ENCODE results near the gene CASP3. TPM values are rescaled to one million over a fixed set of nuclear protein-coding genes. Genes with fewer than 3 reads are reported as not detected.
"Not testable (repeated sequence)": the region's sequence is repeated elsewhere in the genome, so short reads cannot be mapped to it uniquely, and the experiment has no call there.

CASP3 gene
- total and polyA plus RNA-seq, 11 donors: 7.3 to 32.0 (median 15.8) TPM

DNA sequence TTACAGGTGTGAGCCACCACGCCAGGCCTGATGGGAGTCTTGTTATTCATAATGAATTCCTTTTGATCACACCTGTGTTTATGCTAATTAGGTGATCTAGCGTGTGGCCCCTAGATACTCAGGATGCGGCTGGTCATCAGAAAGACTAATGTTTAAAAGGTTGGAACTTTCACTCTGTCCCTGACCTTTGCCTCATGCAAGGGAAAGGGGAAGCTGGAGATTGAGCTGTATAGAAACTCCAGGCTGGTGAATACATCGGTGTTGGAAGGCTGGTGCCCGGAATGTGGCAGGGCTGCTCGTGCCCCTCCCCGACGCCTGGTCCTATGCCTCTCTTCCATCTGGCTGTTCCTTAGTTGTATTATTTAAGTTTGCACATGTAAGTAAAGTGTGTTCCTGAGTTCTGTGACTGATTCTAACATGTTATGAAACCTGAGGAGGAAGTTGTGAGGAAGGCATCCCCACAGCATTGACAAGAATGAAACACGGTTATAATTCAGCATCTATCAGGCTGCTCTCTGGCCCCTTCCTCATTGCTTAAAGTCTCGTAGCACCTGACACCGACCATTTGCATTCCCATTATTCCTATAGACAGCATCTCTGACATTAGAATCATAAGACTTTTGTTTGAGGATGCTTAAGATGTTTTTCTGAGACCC lies 28.9 kb downstream of the CASP3 start:
- Histone ChIP-seq H3K4me3 (no peak overlapping the region), H3K4me1 (peaks cover 0 to 9% (median 0%) of the 10 kb centered on the region in 12 donors), H3K27me3 (no peaks in the 10 kb centered on the region), H3K27ac (no peak overlapping the region), H3K9me3 (peaks cover 0 to 2% (median 0%) of the 10 kb centered on the region in 12 donors), H3K36me3 (peaks cover 0 to 6% (median 0%) of the 10 kb centered on the region in 9 donors)
- DNase-seq: no peak
- intact Hi-C loops (cut with DNase I): no loop called here
- TF ChIP-seq, protein P1, sequence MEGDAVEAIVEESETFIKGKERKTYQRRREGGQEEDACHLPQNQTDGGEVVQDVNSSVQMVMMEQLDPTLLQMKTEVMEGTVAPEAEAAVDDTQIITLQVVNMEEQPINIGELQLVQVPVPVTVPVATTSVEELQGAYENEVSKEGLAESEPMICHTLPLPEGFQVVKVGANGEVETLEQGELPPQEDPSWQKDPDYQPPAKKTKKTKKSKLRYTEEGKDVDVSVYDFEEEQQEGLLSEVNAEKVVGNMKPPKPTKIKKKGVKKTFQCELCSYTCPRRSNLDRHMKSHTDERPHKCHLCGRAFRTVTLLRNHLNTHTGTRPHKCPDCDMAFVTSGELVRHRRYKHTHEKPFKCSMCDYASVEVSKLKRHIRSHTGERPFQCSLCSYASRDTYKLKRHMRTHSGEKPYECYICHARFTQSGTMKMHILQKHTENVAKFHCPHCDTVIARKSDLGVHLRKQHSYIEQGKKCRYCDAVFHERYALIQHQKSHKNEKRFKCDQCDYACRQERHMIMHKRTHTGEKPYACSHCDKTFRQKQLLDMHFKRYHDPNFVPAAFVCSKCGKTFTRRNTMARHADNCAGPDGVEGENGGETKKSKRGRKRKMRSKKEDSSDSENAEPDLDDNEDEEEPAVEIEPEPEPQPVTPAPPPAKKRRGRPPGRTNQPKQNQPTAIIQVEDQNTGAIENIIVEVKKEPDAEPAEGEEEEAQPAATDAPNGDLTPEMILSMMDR (IDR thresholded peaks at IDR 0.05): no peak
- TF ChIP-seq POLR2A (IDR thresholded peaks at IDR 0.05): no peak
- ATAC-seq: no peak
- 92 to 94% (median 92%) methylated on average over 11 of the region's 11 CpGs for WGBS, 4 donors

DNA sequence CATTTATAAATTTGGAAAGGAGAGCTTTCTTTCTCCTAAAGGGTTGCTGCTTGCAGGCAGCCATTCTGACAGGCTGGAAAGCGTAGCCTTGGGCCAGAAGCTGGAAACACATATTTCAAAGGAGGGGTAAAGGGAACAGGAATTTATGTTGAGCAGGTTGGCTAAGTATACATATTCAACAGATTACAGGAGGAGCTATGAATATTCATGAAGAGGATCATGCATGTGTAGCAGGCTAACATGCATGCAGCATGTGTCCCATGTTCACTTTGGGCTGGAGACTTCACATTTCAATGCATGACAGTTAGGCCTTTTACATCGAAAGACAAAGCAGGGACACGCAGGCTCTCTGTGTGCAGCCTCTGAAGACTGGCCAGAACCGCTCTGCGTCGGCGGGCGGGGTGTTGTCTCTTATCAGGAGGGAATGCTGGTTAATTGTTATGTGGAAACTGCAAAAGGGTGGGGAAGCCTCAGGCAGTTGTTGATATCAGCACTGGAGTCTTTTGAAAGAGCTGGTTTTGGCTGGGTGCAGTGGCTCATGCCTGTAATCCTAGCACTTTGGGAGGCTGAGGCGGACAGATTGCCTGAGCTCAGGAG lies 31.5 kb downstream of the CASP3 start:
- peak in 3 of 5 donors; percentile 23 to 37 (median 23) for DNase-seq
- Histone ChIP-seq H3K27ac (peak overlapping the region in 1 of 12 donors; percentile 37), H3K4me3 (no peak overlapping the region), H3K27me3 (no peaks in the 10 kb centered on the region), H3K9me3 (peaks cover 0 to 14% (median 6%) of the 10 kb centered on the region in 12 donors), H3K4me1 (peaks cover 0 to 9% (median 0%) of the 10 kb centered on the region in 12 donors), H3K36me3 (no peaks in the 10 kb centered on the region)
- WGBS, 4 donors: 61 to 68% (median 65%) methylated on average over 9 of the region's 9 CpGs
- intact Hi-C loops (cut with DNase I): no loop called here
- no peak for TF ChIP-seq POLR2A (IDR thresholded peaks at IDR 0.05)
- TF ChIP-seq, protein P1 (IDR thresholded peaks at IDR 0.05): no peak
- ATAC-seq: peak in 3 of 4 donors; percentile 49 to 72 (median 63)

DNA sequence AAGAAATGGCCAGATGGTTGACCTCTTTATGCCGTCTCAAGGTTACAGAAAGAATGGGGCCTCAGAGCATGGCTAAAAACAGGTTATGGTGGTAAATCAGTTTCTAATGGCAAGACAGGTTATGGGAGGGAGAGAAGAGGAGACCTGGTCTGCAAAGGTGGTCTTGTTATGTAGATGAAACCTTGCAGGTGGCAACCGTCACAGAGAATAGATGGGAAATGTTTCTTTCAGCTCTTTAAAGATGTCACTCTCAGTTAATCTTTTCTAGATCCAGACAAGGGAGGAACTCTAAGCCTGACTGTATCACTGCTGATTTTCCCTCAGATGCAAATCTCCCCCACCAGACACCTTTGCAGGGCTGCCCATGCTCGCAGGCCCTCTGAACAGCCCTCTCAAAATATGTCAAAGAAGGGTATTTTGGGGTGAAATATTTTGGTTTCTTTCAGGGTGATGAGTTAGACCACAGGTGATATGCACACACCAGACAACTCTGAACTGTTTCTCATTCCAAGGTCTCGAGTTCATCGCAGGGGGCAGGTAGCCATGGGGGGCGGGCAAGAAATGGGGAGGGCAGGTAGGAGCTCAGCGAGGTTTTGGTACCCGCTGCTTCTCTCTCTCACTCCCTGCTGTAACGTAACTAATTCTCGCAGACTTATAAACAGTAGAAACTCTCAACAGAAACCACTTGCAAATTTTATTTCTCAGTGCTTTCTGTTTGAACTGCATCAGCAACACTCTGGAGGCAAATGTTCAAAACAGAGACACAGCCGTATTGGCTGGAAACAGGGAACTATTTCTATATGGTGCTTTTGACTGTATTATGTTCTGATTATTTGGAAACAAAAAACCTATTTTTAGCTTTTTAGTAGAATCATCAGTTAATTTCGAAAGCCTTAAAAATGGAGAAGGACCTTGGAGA lies 32.4 kb downstream of the CASP3 start:
- ATAC-seq (no peak), DNase-seq (no peak)
- TF ChIP-seq, protein P1 (IDR thresholded peaks at IDR 0.05): no peak
- TF ChIP-seq POLR2A (IDR thresholded peaks at IDR 0.05): no peak
- peaks cover 0 to 9% (median 0%) of the 10 kb centered on the region in 12 donors for H3K4me1 ChIP-seq
- H3K27me3 ChIP-seq: no peaks in the 10 kb centered on the region
- H3K9me3 ChIP-seq: peaks cover 0 to 14% (median 6%) of the 10 kb centered on the region in 12 donors
- no peaks in the 10 kb centered on the region for H3K36me3 ChIP-seq
- WGBS, 4 donors: 83 to 91% (median 89%) methylated on average over 12 of the region's 12 CpGs
- no peak overlapping the region for H3K27ac ChIP-seq
- intact Hi-C loops (cut with DNase I): no loop called here
- H3K4me3 ChIP-seq: no peak overlapping the region

DNA sequence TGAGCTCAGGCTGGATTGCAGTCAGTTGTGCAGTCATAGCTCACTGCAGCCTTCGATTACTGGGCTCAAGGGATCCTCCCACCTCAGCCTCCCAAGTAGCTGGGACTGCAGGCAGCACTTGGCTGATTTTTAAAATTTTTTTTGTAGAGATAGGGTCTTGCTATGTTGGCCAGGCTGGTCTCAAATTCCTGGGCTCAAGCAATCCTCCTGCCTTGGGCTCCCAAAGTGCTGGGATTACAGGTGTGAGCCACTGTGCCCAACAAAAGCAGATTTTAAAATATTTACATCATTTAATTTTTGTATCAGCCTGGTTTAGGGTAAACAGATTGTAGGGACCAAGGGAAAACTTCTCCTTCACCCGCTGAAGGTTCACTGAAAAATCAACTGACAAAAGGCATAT lies 33.1 kb downstream of the CASP3 start:
- H3K4me1 ChIP-seq; H3K27ac ChIP-seq; H3K36me3 ChIP-seq; intact Hi-C loops (cut with DNase I); ATAC-seq; H3K27me3 ChIP-seq; DNase-seq; H3K4me3 ChIP-seq: not testable (repeated sequence)
- H3K9me3 ChIP-seq: peaks cover 0 to 14% (median 6%) of the 10 kb centered on the region in 12 donors
- 73 to 88% (median 81%) methylated on average over 2 of the region's 2 CpGs for WGBS, 4 donors
